Inferior parietal cortex (tissue), 1 donor: Measurements from ENCODE around the gene INSIG1.
A peak's percentile ranks its signal among the peaks of the same experiment; 100 is the strongest.

Source experiments
- DNase-seq: peaks from one replicate; pipeline ENCODE4 v3.0.0-alpha.2; 2016; ENCODE audit errors: extremely low spot score

INSIG1 gene

DNA sequence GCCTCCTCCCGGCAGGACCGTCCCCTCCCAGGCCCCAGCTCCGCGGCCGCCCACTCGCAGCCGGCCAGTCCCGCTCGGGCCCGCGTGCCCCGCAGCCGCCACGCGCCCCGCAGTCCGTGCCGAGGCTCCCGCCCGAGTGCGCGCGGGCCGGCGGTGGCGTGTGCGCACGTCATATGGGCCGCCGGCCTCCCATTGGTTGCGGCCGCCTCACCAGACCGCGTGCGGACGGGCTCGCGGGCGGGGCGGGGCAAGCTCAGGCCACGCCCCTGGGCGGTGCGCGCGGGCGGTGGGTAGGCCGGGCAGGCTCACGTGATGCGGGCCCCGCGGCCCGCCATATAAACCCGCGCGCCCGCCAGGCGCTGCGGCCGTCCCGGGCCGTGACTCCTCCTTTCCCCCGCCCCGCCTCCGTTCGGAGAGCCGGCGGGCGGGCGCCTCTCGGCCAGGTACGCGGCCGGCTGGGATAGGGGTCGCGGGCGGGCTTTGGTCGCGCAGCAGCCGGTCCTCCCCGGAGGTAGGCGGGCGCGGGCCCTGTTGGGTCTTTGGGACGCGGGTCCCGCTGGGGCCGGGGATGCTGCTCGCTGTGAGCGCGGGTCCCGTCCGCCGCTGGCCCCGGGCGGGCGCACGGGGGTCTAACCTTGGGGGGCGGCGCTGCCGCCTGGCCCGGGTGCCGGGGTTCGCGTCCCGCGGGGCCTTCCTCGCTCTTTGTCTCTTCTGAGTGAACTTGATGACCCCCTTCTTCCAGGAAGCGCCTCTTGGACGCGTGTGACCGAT, at the start of gene INSIG1:
INSIG1 (plus strand) TSS at position 362 of the 771 bp plus-strand sequence; CDS start at position 770, 408 bp downstream.
- DNase-seq = peak; percentile 91

DNA sequence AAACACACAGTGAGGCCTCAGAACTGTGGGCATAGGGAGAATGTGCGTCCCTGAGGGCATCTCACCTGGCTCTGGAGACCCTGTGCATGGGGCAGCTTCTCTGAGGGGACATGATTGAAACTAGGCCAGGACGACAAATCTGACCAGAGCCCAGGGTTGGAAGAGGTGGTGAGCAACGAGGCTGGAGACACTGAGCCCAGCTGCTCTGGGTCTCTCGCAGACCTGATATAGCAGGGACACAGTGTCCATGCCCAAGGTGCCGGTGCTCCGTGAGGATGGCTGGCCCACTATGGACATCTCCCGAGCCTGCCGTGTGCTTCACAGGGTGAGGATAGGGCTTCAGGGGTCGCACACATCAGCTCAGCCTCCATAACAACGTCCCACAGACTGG, 49.3 kb upstream of the INSIG1 start:
- DNase-seq = no peak

DNA sequence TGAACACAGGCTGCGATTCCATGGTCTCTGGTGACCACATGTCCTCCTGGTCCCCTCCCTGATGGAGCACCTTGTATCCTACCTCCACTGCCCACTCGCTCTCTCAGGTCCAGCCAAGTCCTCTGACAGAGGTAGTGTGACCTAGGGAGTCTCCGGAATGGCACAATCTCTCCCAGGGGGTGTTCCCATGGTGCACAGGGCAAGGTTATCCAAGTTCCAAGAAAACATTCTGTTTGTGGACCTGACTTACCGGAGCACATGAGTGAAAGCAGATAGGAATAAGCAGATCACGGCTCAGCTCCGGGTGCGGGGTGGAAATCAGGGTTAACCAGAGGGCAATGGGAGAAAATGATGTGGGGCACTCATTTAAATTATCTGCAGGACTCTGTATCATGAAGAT, 45.8 kb upstream of the INSIG1 start:
- no peak for DNase-seq

GRCh38 chr7:155252444-155252887, 45.2 kb upstream of the INSIG1 start:
- DNase-seq = no peak

DNA sequence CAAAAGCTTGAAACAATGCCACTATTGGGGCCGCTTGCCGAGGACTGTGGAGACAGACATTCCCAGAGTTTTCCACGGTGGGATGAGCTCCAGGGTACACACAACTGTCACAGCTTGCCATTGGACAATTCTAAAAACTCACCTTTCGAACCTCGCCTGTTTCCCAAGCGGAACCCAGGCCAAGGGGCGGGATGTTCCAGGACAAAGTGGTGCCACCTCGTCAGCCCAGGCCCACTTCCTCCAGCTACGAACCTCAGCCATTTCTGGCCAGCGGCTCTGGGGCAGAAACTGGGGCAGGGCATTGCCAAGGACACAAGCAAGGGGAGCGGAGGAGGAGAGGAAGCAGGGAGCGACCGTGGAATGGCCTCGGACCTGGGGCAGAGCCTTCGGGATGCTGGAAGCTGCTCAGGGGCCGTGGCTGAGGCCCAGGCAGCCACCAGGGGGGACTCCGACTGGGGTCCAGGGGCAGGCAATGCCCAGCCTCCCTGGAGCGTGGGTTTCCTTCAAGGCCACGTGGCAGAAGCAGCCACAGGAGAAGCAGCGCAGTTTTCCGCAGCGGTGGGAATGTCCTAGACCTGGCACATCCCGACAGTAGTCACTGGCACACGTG, 44.7 kb upstream of the INSIG1 start:
- no peak for DNase-seq

DNA sequence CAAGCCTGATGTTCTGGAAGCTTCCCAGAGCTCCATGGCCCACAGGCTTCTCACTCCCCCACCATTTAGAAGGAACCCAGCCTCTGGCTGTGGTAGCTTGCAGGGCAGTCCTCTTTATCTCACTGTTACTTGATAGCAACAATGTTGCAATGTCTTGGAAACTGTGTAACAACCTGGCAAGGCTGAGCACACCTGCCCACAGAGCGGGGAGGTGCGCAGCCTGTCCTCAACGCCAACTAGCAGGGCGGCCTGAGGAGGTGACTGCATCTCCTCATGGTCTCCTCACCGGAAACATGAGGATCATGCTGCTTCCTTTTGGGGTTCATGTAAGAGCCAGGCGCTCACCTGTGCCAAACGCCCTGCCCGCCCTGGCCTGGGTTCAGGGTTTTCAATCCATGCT, 43.7 kb upstream of the INSIG1 start:
- no peak for DNase-seq

- DNase-seq = no peak
These were observed 42.6 kb upstream of the INSIG1 start for GRCh38 chr7:155255071-155255470.

- DNase-seq = no peak
These were observed 42.1 kb upstream of the INSIG1 start for GRCh38 chr7:155255621-155256020.

DNA sequence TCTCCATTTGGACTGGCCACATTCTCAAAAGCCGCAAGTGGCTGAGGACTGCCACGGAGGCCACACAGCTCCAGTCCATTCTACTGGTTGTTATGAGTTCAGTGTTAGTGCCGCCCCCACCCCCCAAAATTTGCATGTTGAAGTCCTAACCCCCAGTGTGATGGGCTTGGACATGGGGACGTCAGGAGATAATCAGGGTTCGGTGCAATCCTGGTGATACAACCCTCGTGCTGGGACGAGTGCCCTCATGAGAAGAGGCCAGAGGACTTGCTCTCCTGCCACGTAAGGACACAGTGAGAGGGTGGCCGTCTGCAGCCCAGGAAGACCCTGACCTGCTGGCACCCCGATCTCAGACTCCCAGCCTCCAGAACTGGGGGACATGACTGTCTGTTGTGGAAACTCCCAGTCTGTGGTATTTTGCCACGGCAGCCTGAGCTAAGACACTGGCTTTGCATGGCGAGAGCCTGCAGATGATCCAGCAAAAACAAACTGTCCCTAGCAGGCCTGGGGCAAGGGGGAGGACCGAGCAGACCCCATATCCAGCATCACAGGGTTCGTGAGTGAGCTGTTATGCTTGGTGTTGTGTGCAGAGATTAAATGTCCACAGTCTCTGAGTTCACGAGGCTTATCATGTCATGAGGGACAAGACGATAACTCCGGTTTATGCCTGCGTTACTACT, 41.5 kb upstream of the INSIG1 start:
- DNase-seq = no peak

- no peak for DNase-seq
These were observed 40.8 kb upstream of the INSIG1 start for GRCh38 chr7:155256761-155257481.

DNA sequence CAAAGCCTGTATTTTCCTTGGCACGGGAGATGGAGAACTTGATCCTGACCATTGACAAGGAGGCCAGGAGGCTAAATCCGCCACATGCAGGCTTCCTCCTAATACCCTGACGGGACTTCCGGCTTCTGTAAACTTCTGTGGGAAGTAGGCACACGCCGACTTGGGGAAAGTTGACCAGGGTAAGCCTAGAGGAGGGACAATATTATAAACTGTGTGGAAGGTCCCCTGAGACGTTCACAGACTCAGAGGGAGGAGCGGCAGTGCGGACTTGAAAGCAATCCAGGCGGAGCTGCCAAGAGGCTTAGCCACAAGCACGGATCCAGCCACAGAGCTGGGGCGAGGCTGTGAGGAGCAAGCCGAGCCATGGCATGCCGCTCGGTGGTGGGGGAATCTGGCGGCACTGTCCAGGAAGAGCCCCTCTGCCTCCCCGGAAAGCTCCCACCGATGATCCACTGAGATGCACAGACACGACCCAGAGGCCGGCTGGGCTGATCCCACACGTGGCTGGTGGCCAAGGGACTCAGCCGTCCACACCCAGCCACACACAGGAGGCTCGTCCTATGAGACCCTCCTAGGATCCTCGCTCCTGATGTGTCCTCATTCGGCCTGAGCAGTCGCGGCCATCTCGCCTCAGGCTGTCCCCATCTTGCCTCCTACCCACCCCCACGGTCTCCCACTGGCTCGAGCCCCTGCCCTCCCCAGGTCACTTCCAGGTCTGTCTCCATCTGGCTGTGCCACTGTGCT, 40.0 kb upstream of the INSIG1 start:
- DNase-seq = no peak

DNA sequence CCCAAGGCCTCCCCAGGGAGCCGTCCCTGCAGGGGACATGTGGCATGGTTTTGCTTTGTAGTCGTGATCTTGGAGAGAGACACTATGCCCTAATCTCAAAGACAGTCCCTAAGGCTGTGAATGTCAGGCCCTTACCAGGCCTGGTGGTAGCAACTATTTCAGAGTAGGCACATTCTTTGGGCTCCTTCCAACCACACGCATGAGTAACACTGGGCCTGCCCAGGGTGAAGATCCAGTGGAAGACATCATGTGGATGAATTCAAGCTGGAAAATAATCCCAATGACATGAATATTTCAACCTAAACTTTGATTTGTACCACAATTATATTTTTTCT, 39.5 kb upstream of the INSIG1 start:
- DNase-seq = no peak

DNA sequence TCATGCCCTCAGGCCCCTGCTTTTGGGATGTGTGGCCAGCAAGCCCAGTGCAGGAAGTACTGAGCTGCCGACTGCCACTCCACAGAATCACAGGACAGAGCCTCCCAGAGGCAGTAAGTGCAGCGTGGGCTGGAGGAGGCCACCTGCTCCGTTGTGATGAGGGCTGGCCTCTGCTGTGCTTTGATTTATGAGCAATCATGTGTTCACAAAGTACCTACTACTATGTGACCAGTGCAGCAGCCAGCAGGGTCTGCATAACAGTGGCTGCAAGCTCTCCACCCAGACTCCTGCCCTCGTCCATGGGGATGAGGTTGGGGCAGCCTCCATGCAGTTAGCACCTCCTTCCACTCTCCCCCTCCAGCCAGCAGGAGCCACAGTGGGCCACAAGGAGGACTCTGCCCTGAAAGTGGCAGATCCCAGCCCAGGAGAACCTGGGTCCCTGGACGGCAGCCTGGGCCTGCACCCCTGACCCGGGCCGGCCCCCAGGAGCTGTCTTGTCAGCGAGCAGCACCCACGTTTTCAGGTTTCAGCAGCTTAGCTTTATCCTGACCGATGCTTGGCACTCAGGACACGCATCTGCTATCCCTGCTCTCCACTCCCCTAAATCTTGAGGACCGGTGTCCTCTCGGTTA, 37.7 kb upstream of the INSIG1 start:
- DNase-seq = no peak

- DNase-seq = no peak
These were observed 37.2 kb upstream of the INSIG1 start for GRCh38 chr7:155260498-155260872.

DNA sequence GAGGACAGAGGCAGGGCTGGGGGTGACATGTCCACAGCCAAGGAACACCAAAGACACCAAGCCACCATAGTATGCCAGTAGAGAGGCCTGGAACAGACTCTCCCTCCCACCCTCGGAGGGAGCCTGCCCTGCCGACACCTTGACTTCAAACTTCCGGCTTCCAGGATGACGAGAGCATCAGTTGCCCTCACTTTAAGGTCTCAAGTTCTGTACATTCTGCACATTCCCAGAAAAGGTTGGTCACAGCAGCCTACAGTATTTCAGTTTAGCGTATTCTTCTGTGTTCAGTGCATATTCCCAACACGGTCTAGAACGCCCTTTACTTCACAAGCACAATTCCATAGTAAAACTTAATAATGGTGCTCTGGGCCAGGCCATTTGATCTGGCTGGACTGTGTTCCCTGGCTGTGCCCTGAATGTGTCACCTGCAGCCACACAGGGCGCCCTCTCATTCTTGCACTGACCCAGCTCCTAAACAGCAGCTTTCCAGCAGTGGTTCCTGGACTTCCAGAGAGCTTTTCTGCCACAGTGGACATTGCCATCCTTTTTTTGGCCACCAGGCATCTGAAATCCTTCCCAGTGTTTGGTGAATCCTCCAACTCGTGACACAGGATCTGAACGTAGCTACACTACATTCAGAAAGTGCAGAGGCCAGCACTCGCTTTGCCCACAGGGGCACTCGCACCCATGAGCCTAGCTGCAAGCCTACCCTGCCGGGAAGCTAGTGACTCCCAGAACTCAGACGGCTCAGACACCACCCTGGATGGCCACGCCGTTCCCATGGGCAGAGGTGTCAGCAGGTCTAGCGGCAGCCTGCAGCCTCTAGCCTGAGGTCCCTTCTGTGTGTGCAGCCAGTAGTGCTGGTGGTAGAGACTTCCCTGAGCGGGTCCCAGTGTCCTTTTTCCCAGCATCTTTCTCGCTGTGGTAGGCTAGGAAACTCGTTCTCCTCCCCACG, 36.4 kb upstream of the INSIG1 start:
- no peak for DNase-seq

DNA sequence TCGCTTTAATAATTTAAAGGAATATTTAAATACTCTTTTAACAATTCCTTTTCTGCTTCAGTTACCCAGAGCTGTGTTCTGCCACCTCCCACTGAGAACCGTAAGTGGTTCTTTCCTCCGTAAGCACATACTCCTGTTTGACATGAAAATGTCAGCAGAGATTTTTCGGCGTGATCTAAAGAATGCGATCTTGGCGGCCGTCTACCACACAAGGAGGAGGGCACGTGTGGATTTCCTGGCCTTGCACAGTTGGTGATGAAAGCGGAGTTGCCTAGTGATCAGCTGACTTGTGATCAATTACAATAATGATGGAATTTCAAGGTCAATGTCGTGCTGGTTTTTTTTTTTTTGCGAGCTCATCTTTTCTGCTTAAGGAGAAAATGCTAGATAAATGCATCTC, 35.6 kb upstream of the INSIG1 start:
- DNase-seq = no peak

- DNase-seq = no peak
These were observed 34.6 kb upstream of the INSIG1 start for GRCh38 chr7:155263051-155263450.

DNA sequence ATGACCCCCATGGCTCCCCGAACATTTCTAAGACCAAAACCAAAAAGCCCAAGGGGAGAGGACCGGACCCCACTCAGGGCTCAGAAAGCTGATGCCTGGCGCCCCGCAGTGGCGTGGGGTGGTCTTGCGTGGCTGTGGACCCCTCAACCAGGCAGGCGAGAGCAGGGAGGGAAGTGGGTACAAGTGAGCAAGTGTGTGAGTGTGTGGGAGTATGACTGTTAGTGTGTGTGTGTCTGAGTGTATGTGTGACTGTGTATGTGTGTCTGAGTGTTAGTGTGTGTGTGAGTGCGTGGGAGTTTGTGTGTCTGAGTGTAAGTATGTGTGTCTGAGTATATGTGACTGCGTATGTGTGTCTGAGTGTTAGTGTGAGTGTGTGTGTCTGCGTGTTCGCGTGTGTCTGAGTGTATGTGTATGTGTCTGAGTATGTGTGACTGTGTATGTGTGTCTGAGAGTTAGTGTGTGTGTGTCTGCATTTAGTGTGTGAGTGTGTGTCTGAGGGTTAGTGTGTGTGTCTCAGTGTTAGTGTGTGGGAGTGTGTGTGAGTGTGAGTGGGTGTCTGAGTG, 34.0 kb upstream of the INSIG1 start:
- DNase-seq = no peak

DNA sequence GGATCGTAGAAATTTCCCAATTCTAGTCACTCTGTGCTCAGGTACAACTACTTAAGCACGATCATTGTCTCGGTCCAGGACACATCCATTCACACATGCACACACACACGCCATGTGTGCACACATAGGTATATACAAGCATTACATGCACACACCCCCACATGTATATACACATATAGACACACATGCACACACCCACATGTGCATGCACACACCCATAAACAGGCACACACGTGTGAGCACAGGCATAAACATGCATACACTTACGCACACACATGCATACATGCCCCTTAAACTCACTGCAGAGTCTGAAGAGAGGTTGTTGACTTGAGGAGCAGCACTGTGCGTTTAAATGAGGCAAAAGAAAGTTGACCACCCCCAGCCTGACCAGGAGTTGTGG, 32.5 kb upstream of the INSIG1 start:
- no peak for DNase-seq

DNA sequence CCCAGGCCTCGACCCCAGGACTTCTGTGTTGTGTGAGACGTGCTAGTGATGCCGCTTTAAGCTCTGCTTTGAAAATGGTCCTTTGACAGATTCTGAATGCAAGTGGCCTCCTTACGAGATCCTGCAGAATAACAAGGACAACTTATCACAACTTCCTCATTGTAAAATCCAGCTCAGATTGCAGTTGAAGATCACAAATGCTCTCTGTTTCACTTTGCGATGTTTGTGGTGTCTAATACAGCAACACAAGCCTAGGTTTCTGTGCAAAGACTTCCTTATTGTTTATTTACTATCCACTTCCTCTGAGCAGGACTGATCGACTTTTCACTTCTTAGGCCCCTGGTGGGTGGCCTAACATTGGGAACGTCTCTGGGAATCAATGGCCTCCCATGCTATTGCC, 31.7 kb upstream of the INSIG1 start:
- no peak for DNase-seq
